Left lung (tissue), 10 donors: Measurements from ENCODE around the gene HSP90AB1. TPM values are rescaled to one million over a fixed set of nuclear protein-coding genes. Genes with fewer than 3 reads are reported as not detected.

Source experiments
- ATAC-seq: fragments of 200-7000 bp; cut with Tn5 transposase; one replicate; pipeline ENCODE4 v1.9.1; 2020; ENCODE audit warnings: moderate library complexity
- DNase-seq, 4 donors: peaks; one replicate each; pipeline ENCODE4 v3.0.0-alpha.2; 2013 to 2020
- H3K27ac ChIP-seq, 2 donors: fragments of 200-600 bp; sonication (generic) in 1 of 2; one replicate each; pipeline versions ENCODE4 v1.5.0 to v1.8.0; 2020 to 2021
- H3K27me3 ChIP-seq, 2 donors: fragments of 200-600 bp; sonication (generic) in 1 of 2; one replicate each; pipeline versions ENCODE4 v1.5.0 to v1.8.0; 2020 to 2021
- H3K36me3 ChIP-seq, 2 donors: fragments of 200-600 bp; sonication (generic) in 1 of 2; one replicate each; pipeline versions ENCODE4 v1.5.0 to v1.8.0; 2020 to 2021
- H3K4me1 ChIP-seq, 2 donors: fragments of 200-600 bp; one replicate each; pipeline ENCODE4 v1.8.0; 2021
- H3K4me3 ChIP-seq, 2 donors: fragments of 200-600 bp; sonication (generic) in 1 of 2; one replicate each; pipeline versions ENCODE4 v1.5.0 to v1.8.0; 2020 to 2021; ENCODE audit warnings: mild to moderate bottlenecking in 1 of 2
- H3K9me3 ChIP-seq, 2 donors: fragments of 200-600 bp; sonication (generic) in 1 of 2; one replicate each; pipeline versions ENCODE4 v1.5.0 to v1.8.0; 2020 to 2021
- CTCF ChIP-seq, 2 donors: fragments of 200-600 bp; sonication (generic) in 1 of 2; IDR thresholded peaks; one replicate each; pipeline versions ENCODE4 v1.5.0 to v1.8.0; 2021; ENCODE audit warnings: antibody characterized with exemption in 2 of 2
- intact Hi-C, 2 donors: fragments of 100-400 bp; cut with DNase I; formaldehyde crosslinking; loops; one replicate each; pipeline versions ENCODE4 v1.11.2 to v1.14.2; 2022
- polyA plus RNA-seq, 6 donors: library from polyadenylated mRNA; unstranded; fragments of 120-200 nt; gene quantifications; one replicate each; pipeline ENCODE4 v1.2.1, GENCODE V29; 2013; ENCODE audit not compliant: insufficient read length in 6 of 6
- total RNA-seq, 2 donors: library from RNA; stranded (reverse); fragmentation: NEBNext Ultra II Directional; extraction: Animal tissue kit (Norgen Biotek cat#: 25700); gene quantifications; one replicate each; pipeline ENCODE4 v1.2.1, GENCODE V29; 2021
- donor health status: DM: no; HTN: yes; CAD: no.
- donor health status: DM: no; HTN: no; CAD: no.

HSP90AB1 gene
- total and polyA plus RNA-seq, 8 donors = 726 to 1,444 (median 1,251) TPM

GRCh38 chr6:44262467-44263353 is 15.8 kb downstream of the HSP90AB1 start:
- Histone ChIP-seq H3K4me1 (peaks cover 30 to 54% of the 10 kb centered on the region in 2 donors), H3K4me3 (peak overlapping the region; percentile 83 to 87), H3K27ac (peak overlapping the region; percentile 39 to 90), H3K9me3 (no peaks in the 10 kb centered on the region), H3K27me3 (no peaks in the 10 kb centered on the region), H3K36me3 (peaks cover 0 to 42% of the 10 kb centered on the region in 2 donors)
- intact Hi-C loops = no loop called here
- TF ChIP-seq CTCF (IDR thresholded peaks at IDR 0.05) = no peak
- no peak for ATAC-seq
- no peak for DNase-seq

GRCh38 chr6:44263354-44264100 is 16.6 kb downstream of the HSP90AB1 start:
- ATAC-seq = peak; percentile 42

GRCh38 chr6:44264154-44265006 is 17.5 kb downstream of the HSP90AB1 start:
- H3K4me3 ChIP-seq = peak overlapping the region; percentile 83 to 87
- peak overlapping the region; percentile 85 to 90 for H3K27ac ChIP-seq
- H3K36me3 ChIP-seq = peaks cover 0 to 30% of the 10 kb centered on the region in 2 donors
- H3K9me3 ChIP-seq = no peaks in the 10 kb centered on the region
- ATAC-seq (peak; percentile 35), DNase-seq (peak in 2 of 4 donors; percentile 84 to 93)
- no peak for TF ChIP-seq CTCF (IDR thresholded peaks at IDR 0.05)
- H3K4me1 ChIP-seq = peaks cover 28 to 50% of the 10 kb centered on the region in 2 donors
- intact Hi-C loops = loop anchor here in 1 of 2 donors (5.0 kb wide), 1 partner anchor 73 kb away; no protein-coding TSS in a partner anchor
- H3K27me3 ChIP-seq = peaks cover 4 to 13% of the 10 kb centered on the region in 2 donors

More at GRCh38 chr6:44263354-44264100, 16.6 kb downstream of the HSP90AB1 start:
- Histone ChIP-seq H3K27me3 (peaks cover 0 to 4% of the 10 kb centered on the region in 2 donors), H3K4me3 (peak overlapping the region; percentile 83 to 87), H3K4me1 (peaks cover 28 to 46% of the 10 kb centered on the region in 2 donors), H3K27ac (peak overlapping the region; percentile 85 to 90), H3K9me3 (no peaks in the 10 kb centered on the region), H3K36me3 (peaks cover 0 to 38% of the 10 kb centered on the region in 2 donors)
- intact Hi-C loops = no loop called here
- peak in 1 of 4 donors; percentile 71 for DNase-seq
- no peak for TF ChIP-seq CTCF (IDR thresholded peaks at IDR 0.05)

GRCh38 chr6:44265007-44265721 is 18.3 kb downstream of the HSP90AB1 start, which contains the start of gene NFKBIE:
Gene NFKBIE, minus strand, starts transcription at chr6:44265551. Its CDS starts 205 bp downstream, at chr6:44265346.
- Histone ChIP-seq H3K9me3 (no peaks in the 10 kb centered on the region), H3K36me3 (peaks cover 0 to 22% of the 10 kb centered on the region in 2 donors), H3K27ac (peak within 1 kb of the TSS; percentile 85 to 90), H3K27me3 (peaks cover 11 to 21% of the 10 kb centered on the region in 2 donors), H3K4me3 (peak within 1 kb of the TSS; percentile 83 to 87), H3K4me1 (peaks cover 28 to 58% of the 10 kb centered on the region in 2 donors)
- intact Hi-C loops = loop anchor here in 1 of 2 donors (5.0 kb wide), 1 partner anchor 72 kb away; no protein-coding TSS in a partner anchor
- DNase-seq = peak; percentile 91 to 99 (median 96)
- peak in 1 of 2 donors; percentile 41 for TF ChIP-seq CTCF (IDR thresholded peaks at IDR 0.05)
- peak; percentile 89 for ATAC-seq
